Caco-2 (cell line): ENCODE measurements around the gene DYNC1LI2. TPM values are rescaled to one million over a fixed set of nuclear protein-coding genes. Genes with fewer than 3 reads are reported as not detected.

Experiments
- BruUV-seq: library from RNA; stranded (reverse); fragments of 400-500 nt; replicated peaks from 2 replicates; lab custom pipeline; 2021; lab: Mats Ljungman, UMichigan
- CTCF ChIA-PET: fragments of 300-600 bp; sonication (Branson Sonifier 250); formaldehyde crosslinking; loops from one replicate; lab custom pipeline; 2022; ENCODE audit warnings: antibody characterized with exemption; lab: Charles Lee
- POLR2A ChIA-PET: fragments of 300-600 bp; sonication (Branson Sonifier 250); formaldehyde crosslinking; loops from one replicate; lab custom pipeline; 2022; ENCODE audit warnings: antibody characterized with exemption; lab: Charles Lee
- DNase-seq, 2 experiments: peaks; one replicate each; pipeline versions ENCODE4 v3.0.0 to v3.0.0-alpha.2; 2020 to 2022
- H3K27me3 ChIP-seq: replicated peaks from 2 replicates; pipeline ENCODE4 v1.6.0; 2011; ENCODE audit warnings: low read length; ENCODE audit not compliant: control insufficient read depth, insufficient read depth
- H3K36me3 ChIP-seq: 2 replicates; pipeline ENCODE4 v1.5.1; 2011; ENCODE audit warnings: low read length; ENCODE audit not compliant: control insufficient read depth, insufficient read depth
- H3K4me1 ChIP-seq: fragments of 250-450 bp; sonication (Bioruptor Pico); 2 replicates; pipeline ENCODE4 v1.5.1; 2020; ENCODE audit warnings: mild to moderate bottlenecking
- H3K4me3 ChIP-seq: 2 replicates; pipeline ENCODE4 v1.5.1; 2011; ENCODE audit warnings: low read depth, mild to moderate bottlenecking, control low read depth, low read length
- H3K9me3 ChIP-seq: fragments of 250-450 bp; sonication (Bioruptor Pico); 2 replicates; pipeline ENCODE4 v1.5.1; 2020; ENCODE audit warnings: mild to moderate bottlenecking, moderate library complexity
- H3K27ac Mint-ChIP-seq: one replicate; pipeline ENCODE4 v1.8.0; 2022; ENCODE audit warnings: mixed read lengths; ENCODE audit not compliant: unreplicated experiment
- H3K27me3 Mint-ChIP-seq: one replicate; pipeline ENCODE4 v1.8.0; 2022; ENCODE audit warnings: mixed read lengths; ENCODE audit not compliant: insufficient read depth, unreplicated experiment
- H3K36me3 Mint-ChIP-seq: one replicate; pipeline ENCODE4 v1.8.0; 2022; ENCODE audit warnings: mild to moderate bottlenecking, mixed read lengths; ENCODE audit not compliant: insufficient read depth, unreplicated experiment
- H3K4me1 Mint-ChIP-seq: one replicate; pipeline ENCODE4 v1.8.0; 2022; ENCODE audit warnings: low read depth, mixed read lengths; ENCODE audit not compliant: unreplicated experiment
- H3K4me3 Mint-ChIP-seq: one replicate; pipeline ENCODE4 v1.8.0; 2022; ENCODE audit warnings: mild to moderate bottlenecking, moderate library complexity, mixed read lengths; ENCODE audit not compliant: unreplicated experiment
- H3K9me3 Mint-ChIP-seq: one replicate; pipeline ENCODE4 v1.8.0; 2022; ENCODE audit warnings: mixed read lengths; ENCODE audit not compliant: unreplicated experiment
- CTCF ChIP-seq, 2 experiments: fragments of 200-600 bp in 1 of 2; IDR thresholded peaks; 1 replicate in 1 of 2; 2 replicates in 1 of 2; pipeline versions ENCODE4 v1.5.1 to v1.8.0; 2011 to 2022; ENCODE audit warnings: antibody characterized with exemption in 1 of 2, control low read depth in 1 of 2, inconsistent platforms in 1 of 2, low read depth in 1 of 2, low read length in 1 of 2, mild to moderate bottlenecking in 1 of 2, moderate library complexity in 1 of 2; ENCODE audit not compliant: insufficient read depth in 1 of 2, severe bottlenecking in 1 of 2, unreplicated experiment in 1 of 2
- intact Hi-C: fragments of 100-400 bp; cut with micrococcal nuclease; formaldehyde crosslinking; loops from one replicate; pipeline ENCODE4 v1.10.0; 2022; ENCODE audit not compliant: unreplicated experiment
- total RNA-seq: library from RNA; stranded (reverse); gene quantifications from 2 replicates; pipeline ENCODE4 v1.2.3, GENCODE V29; 2022

Gene DYNC1LI2
- total RNA-seq, 1 experiment from 2014 or later: 180 TPM

GRCh38 chr16:66681676-66682075 lies 69.7 kb downstream of the DYNC1LI2 start:
- Histone ChIP-seq H3K9me3 (no peaks in the 10 kb centered on the region), H3K36me3 (no peaks in the 10 kb centered on the region), H3K27me3 (no peaks in the 10 kb centered on the region), H3K4me3 (no peak overlapping the region), H3K4me1 (no peaks in the 10 kb centered on the region)
- POLR2A ChIA-PET: interaction anchor here (0.7 kb wide), 1 partner anchor 9 kb away, joined by 3 read pairs; no protein-coding TSS in a partner anchor
- no peak overlapping the region for H3K4me3 Mint-ChIP-seq
- H3K9me3 Mint-ChIP-seq: no peaks in the 10 kb centered on the region
- no peak for DNase-seq
- peaks cover 7% of the 10 kb centered on the region for H3K4me1 Mint-ChIP-seq
- intact Hi-C loops: no loop called here
- CTCF ChIA-PET: no interaction called here
- BruUV-seq: no TSS peak
- no peak for TF ChIP-seq CTCF (IDR thresholded peaks at IDR 0.05; ENCODE audit: insufficient read depth in 1 of 2, low read depth in 1 of 2, low read length in 1 of 2, severe bottlenecking in 1 of 2, unreplicated experiment in 1 of 2)
- no peak overlapping the region for H3K27ac Mint-ChIP-seq
- peaks cover 37% of the 10 kb centered on the region for H3K36me3 Mint-ChIP-seq
- no peaks in the 10 kb centered on the region for H3K27me3 Mint-ChIP-seq

GRCh38 chr16:66678337-66678736 lies 73.1 kb downstream of the DYNC1LI2 start:
- POLR2A ChIA-PET: no interaction called here
- no TSS peak for BruUV-seq
- Histone ChIP-seq H3K4me3 (no peak overlapping the region), H3K27me3 (no peaks in the 10 kb centered on the region), H3K9me3 (no peaks in the 10 kb centered on the region), H3K4me1 (no peaks in the 10 kb centered on the region), H3K36me3 (0 out of 2 replicates have a peak, but pooled peaks cover 1% of the 10 kb centered on the region)
- intact Hi-C loops: no loop called here
- no peak for DNase-seq
- peaks cover 49% of the 10 kb centered on the region for H3K36me3 Mint-ChIP-seq
- peaks cover 7% of the 10 kb centered on the region for H3K4me1 Mint-ChIP-seq
- no peaks in the 10 kb centered on the region for H3K27me3 Mint-ChIP-seq
- no peaks in the 10 kb centered on the region for H3K9me3 Mint-ChIP-seq
- H3K27ac Mint-ChIP-seq: no peak overlapping the region
- no peak overlapping the region for H3K4me3 Mint-ChIP-seq
- TF ChIP-seq CTCF (IDR thresholded peaks at IDR 0.05; ENCODE audit: insufficient read depth in 1 of 2, low read depth in 1 of 2, low read length in 1 of 2, severe bottlenecking in 1 of 2, unreplicated experiment in 1 of 2): no peak
- CTCF ChIA-PET: interaction anchor here (1.0 kb wide), 1 partner anchor 23 kb away, joined by 3 read pairs; no protein-coding TSS in a partner anchor

DNA sequence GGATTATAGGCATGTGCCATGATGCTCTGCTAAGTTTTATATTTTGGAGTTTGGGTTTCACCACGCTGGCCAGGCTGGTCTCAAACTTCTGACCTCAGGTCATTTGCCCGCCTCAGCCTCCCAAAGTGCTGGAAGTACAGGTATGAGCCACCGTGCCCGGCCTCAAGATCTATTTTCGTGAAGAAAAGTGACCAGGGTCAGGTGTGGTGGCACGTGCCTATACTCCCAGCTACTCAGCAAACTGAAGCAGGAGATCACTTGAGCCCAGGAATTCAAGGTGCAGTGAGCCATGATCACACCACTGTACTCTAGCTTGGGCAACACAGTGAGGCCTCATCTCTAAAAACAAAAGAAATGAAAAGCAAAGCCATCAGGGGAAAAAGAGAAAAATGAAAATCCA lies 73.6 kb downstream of the DYNC1LI2 start:
- Histone ChIP-seq H3K27me3 (no peaks in the 10 kb centered on the region), H3K9me3 (no peaks in the 10 kb centered on the region), H3K4me3 (no peak overlapping the region), H3K36me3 (0 out of 2 replicates have a peak, but pooled peaks cover 1% of the 10 kb centered on the region), H3K4me1 (no peaks in the 10 kb centered on the region)
- ChIA-PET POLR2A (no interaction called here), CTCF (interaction anchor here (0.6 to 1.0 kb wide), 2 partner anchors 23 to 199 kb away, joined by 3 read pairs; no protein-coding TSS in a partner anchor)
- H3K9me3 Mint-ChIP-seq: no peaks in the 10 kb centered on the region
- intact Hi-C loops: no loop called here
- TF ChIP-seq CTCF (IDR thresholded peaks at IDR 0.05; ENCODE audit: insufficient read depth in 1 of 2, low read depth in 1 of 2, low read length in 1 of 2, severe bottlenecking in 1 of 2, unreplicated experiment in 1 of 2): no peak
- peaks cover 51% of the 10 kb centered on the region for H3K36me3 Mint-ChIP-seq
- no TSS peak for BruUV-seq
- no peak overlapping the region for H3K27ac Mint-ChIP-seq
- no peak overlapping the region for H3K4me3 Mint-ChIP-seq
- peaks cover 7% of the 10 kb centered on the region for H3K4me1 Mint-ChIP-seq
- H3K27me3 Mint-ChIP-seq: no peaks in the 10 kb centered on the region
- DNase-seq: no peak
